Activated T-helper 9 cell treated with anti-CD3 and anti-CD28 coated beads, Interleukin-2, amount 50 U/mL, for 16 hours (primary cell): Measurements from ENCODE around the gene VIP.

Experiments used
- DNase-seq: peaks from one replicate; pipeline ENCODE4 v3.0.0-alpha.2; 2020; ENCODE audit warnings: low read depth

VIP gene

DNA sequence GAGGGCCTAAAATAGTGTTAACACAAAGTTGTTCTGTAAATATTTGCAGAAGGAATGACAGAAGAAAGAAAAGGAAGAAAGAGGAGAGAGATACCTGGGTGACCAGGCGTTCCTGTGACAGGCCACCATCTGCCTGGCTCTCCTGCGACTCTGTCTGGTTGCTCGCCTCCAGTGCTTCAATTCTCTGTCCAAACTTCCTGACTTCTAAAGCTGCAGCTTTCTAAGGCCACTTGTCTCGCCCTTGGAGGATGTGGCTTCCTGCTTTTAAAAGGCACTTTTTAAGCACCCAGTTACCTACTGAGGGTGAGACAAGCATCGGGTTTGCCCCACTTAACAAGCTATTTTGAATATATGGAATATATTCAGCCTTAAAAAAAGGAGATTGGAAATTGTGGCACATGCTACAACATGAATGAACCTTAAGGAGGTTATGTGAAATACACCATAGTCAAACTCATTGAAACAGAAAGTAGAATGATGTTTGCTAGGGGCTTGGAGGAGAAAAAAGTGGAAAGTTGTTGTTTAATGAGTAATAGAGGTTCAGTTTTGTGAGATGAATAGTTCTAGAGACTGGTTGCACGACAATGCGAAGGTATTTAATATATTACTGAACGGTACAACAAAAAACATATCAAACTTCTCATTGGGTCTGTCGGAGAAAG is 32.8 kb downstream of the VIP start:
- no peak for DNase-seq

DNA sequence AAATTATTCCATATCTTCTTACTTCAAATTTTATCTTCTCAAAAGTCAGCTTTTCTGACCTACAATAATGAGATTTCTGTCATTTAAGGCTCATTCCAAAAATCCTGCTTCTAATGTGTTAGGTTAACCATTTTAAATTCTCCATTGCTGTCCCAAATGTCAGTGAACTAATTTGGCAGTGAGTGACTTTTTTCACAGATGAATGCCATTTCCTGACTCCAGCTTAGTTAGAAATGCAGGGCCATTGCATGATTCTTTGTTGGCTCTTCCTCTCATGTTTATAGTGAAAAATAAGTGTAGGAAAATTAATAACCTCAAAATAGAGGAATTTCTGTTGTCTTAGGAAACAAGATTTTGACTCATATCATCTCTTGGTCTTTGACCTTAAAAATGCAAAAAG is 44.1 kb downstream of the VIP start:
- no peak for DNase-seq

DNA sequence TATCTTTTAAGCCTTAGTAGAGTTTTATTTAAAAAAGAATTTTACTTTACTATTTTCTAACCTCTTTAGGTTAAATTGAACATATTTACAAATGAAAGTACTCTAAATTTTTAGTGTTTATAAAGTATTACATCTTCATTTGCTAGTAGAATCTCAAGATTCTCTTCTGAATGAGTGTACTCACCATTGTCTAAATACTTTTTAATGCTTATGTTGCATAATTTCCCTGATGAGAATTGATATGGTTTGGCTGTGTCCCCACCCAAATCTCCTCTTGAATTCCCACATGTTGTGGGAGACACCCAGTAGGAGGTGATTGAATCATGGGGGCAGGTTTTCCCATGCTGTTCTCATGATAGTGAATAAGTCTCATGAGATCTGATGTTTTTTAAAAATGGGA is 53.6 kb downstream of the VIP start:
- DNase-seq, result no peak
